ENCODE data around the gene NCBP3. TPM values are rescaled to one million over a fixed set of nuclear protein-coding genes. Genes with fewer than 3 reads are reported as not detected.

NCBP3 gene
- total and polyA plus RNA-seq, 2 of the 8 experiments (the other 6 are each of a cell fraction or from before 2014, with no cell fraction given), result 19.6 to 46.1 TPM

DNA sequence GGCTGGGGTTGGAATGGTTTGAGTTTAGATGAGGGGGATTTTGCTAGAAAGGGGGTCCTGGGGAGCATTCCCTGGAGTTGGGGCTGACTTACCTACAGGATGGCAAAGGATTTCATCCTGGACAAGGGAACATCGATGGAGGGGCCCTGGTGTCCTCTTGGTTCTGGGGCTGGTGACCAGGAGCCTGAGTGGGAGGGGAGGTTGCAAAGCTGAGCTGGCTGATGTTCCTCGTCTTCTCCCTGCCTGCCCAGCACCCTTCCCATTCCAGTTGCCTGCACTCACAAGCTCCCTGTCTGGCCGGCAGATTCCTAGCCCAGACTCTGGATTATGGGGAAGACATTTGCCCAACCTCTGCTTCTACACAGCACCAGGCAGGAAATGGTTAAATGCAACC, 82.3 kb downstream of the NCBP3 start:
- Histone ChIP-seq H3K79me2 (ENCODE audit: control insufficient read depth in 1 of 2, insufficient read depth in 2 of 2, low read length in 2 of 2) (no peaks in the 10 kb centered on the region), H3K4ac (replicated peaks; ENCODE audit: insufficient read length, low read depth, low read length) (no peak overlapping the region), H2BK120ac (replicated peaks; ENCODE audit: low read depth, low read length) (no peak overlapping the region), H3K27ac (ENCODE audit: low read depth, low read length) (no peak overlapping the region), H2BK20ac (ENCODE audit: low read length) (no peak overlapping the region), H3K9me3 (ENCODE audit: insufficient read depth in 2 of 2, low read depth in 1 of 2, low read length in 1 of 2) (peaks cover 0 to 3% of the 10 kb centered on the region in 2 experiments; a peak in 1 of 4 replicates), H3K27me3 (replicated peaks in 1 of 4; ENCODE audit: control insufficient read depth in 3 of 4, extremely low read depth in 1 of 4, insufficient read depth in 3 of 4, low read length in 3 of 4) (no peaks in the 10 kb centered on the region), H3K4me1 (replicated peaks in 1 of 4; ENCODE audit: control insufficient read depth in 3 of 4, insufficient read depth in 4 of 4, low read length in 3 of 4) (peaks cover 0 to 2% (median 0%) of the 10 kb centered on the region in 4 experiments; a peak in 2 of 7 replicates), H2BK5ac (ENCODE audit: low read depth, low read length) (no peak overlapping the region), H3K4me3 (ENCODE audit: extremely low read depth in 1 of 4, insufficient read depth in 2 of 4, low read depth in 3 of 4, low read length in 4 of 4) (no peak overlapping the region), H3K23me2 (ENCODE audit: low read depth, low read length) (no peaks in the 10 kb centered on the region), H2AK5ac (ENCODE audit: low read depth, low read length) (no peak overlapping the region), H3K4me2 (ENCODE audit: insufficient read depth in 1 of 2, low read depth in 2 of 2, low read length in 2 of 2) (no peak overlapping the region), H2BK12ac (ENCODE audit: low read depth, low read length) (no peak overlapping the region), H2BK15ac (ENCODE audit: low read length) (no peak overlapping the region), H3K18ac (ENCODE audit: extremely low read depth, low read length) (peak overlapping the region; percentile 9; the same call in 1 of the 2 replicates), H4K5ac (ENCODE audit: insufficient read length, low read depth, low read length) (no peak overlapping the region), H3K79me1 (ENCODE audit: low read depth, low read length) (no peaks in the 10 kb centered on the region), H4K20me1 (replicated peaks in 1 of 2; ENCODE audit: control insufficient read depth in 1 of 2, insufficient read depth in 2 of 2, low read length in 2 of 2) (no peaks in the 10 kb centered on the region), H2AFZ (ENCODE audit: low read length) (no peak overlapping the region), H3K36me3 (ENCODE audit: control insufficient read depth in 2 of 4, insufficient read depth in 4 of 4, low read length in 3 of 4) (no peaks in the 10 kb centered on the region), H3K9ac (replicated peaks in 1 of 4; ENCODE audit: extremely low read depth in 1 of 4, low read depth in 3 of 4, low read length in 3 of 4) (no peak overlapping the region), H4K91ac (replicated peaks; ENCODE audit: insufficient read length, low read length) (no peak overlapping the region), H3K56ac (replicated peaks; ENCODE audit: insufficient read length, low read depth, low read length) (no peak overlapping the region), H3K23ac (ENCODE audit: insufficient read length) (no peak overlapping the region), H3K14ac (ENCODE audit: insufficient read length) (no peak overlapping the region), H4K8ac (ENCODE audit: extremely low read depth, insufficient read depth, low read length) (peak overlapping the region; percentile 20; the same call in 1 of the 2 replicates)
- ChIA-PET CTCF (ENCODE audit: partially characterized antibody) (interaction anchor here (0.5 to 1.7 kb wide), 3 partner anchors 9 to 42 kb away, joined by 4 to 6 read pairs (median 5); no protein-coding TSS in a partner anchor), POLR2A (ENCODE audit: partially characterized antibody) (no interaction called here)
- WGBS, 2 experiments (ENCODE audit: extremely low coverage in 1 of 2, insufficient coverage in 1 of 2, insufficient read length in 1 of 2, insufficient replicate concordance in 2 of 2, low coverage in 1 of 2, low lambda C conversion rate in 2 of 2, missing lambda C conversion rate in 1 of 2), result 93% methylated on average over 3 of the region's 3 CpGs; no CpG with 5 or more reads in 1 of the 2 experiments
- DNase-seq (ENCODE audit: low read depth in 1 of 2, low spot score in 2 of 2) (no peak), FAIRE-seq (no peak)
- no peak for TF ChIP-seq GTF2F1 (IDR thresholded peaks at IDR 0.05; ENCODE audit: borderline replicate concordance, low read depth, low read length)
